Measurements from ENCODE around the gene TFCP2L1. TPM values are rescaled to one million over a fixed set of nuclear protein-coding genes. Genes with fewer than 3 reads are reported as not detected.

TFCP2L1 gene
- total RNA-seq, 1 donor from 2014 or later = not detected

DNA sequence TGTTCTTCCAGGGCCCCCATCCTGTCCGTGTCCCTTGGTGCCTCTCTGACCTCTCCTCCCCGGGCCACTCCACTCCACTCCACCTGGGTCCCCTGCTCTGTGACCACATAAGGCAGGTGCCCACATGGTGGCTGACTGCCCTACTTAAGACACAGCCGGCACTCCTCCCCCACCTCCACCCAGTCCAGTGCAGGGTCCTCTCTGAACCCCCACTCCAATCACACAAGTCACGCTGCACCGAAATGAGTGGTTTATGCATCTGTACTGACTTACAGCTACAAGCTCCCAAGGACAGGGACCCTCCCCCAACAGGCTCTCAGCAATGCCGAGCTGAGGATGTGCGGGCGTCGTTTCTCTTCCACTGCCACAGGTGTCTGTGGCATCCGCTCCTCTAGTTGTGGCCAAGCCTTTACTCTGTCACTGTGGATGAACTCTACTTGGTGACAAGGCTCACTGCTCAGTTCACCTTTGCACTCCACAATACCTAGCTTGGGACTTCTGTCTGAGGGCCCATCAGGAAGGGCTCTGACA lies 48.3 kb downstream of the TFCP2L1 start:
- TF ChIP-seq, protein P1, sequence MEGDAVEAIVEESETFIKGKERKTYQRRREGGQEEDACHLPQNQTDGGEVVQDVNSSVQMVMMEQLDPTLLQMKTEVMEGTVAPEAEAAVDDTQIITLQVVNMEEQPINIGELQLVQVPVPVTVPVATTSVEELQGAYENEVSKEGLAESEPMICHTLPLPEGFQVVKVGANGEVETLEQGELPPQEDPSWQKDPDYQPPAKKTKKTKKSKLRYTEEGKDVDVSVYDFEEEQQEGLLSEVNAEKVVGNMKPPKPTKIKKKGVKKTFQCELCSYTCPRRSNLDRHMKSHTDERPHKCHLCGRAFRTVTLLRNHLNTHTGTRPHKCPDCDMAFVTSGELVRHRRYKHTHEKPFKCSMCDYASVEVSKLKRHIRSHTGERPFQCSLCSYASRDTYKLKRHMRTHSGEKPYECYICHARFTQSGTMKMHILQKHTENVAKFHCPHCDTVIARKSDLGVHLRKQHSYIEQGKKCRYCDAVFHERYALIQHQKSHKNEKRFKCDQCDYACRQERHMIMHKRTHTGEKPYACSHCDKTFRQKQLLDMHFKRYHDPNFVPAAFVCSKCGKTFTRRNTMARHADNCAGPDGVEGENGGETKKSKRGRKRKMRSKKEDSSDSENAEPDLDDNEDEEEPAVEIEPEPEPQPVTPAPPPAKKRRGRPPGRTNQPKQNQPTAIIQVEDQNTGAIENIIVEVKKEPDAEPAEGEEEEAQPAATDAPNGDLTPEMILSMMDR (conservative IDR thresholded peaks at IDR 0.05) = no peak
- no peaks in the 10 kb centered on the region for H3K4me1 Mint-ChIP-seq
- H3K9me3 Mint-ChIP-seq = no peaks in the 10 kb centered on the region
- no peaks in the 10 kb centered on the region for H3K36me3 Mint-ChIP-seq (ENCODE audit: low read depth)
- H3K27ac Mint-ChIP-seq (ENCODE audit: unreplicated experiment) = no peak overlapping the region
- H3K27me3 Mint-ChIP-seq (ENCODE audit: low read depth) = no peaks in the 10 kb centered on the region
- DNase-seq (ENCODE audit: low read depth, low spot score) = no peak
- H3K4me3 Mint-ChIP-seq = no peak overlapping the region

DNA sequence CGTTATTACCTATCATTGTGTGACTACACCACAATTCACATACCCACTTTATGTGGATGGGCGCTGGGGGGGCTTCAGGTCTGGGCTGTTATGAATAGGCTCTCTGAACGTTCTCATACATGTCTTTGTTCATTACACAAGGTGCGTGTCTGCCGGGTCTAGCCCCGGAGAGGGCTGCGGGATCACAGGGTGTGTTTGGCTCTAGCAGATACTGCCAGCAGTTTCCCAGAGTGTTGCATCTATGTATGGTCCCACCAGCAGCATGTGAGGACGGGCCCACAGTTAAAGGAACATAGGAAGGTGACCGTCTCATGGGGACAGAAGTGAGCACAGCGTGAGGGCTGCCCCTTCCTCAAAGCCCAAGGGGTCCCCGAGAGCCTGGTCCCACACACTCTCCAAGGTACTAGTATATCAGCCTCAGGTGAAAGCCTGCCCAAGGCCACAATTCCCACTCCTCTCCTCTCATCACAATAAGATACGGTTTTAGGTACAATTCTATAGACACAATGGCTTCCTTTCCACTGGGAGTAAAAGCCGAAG lies 48.8 kb downstream of the TFCP2L1 start:
- H3K27ac Mint-ChIP-seq (ENCODE audit: unreplicated experiment) = peak overlapping the region; percentile 10
- H3K4me3 Mint-ChIP-seq = no peak overlapping the region
- no peaks in the 10 kb centered on the region for H3K4me1 Mint-ChIP-seq
- no peaks in the 10 kb centered on the region for H3K36me3 Mint-ChIP-seq (ENCODE audit: low read depth)
- H3K9me3 Mint-ChIP-seq = no peaks in the 10 kb centered on the region
- no peaks in the 10 kb centered on the region for H3K27me3 Mint-ChIP-seq (ENCODE audit: low read depth)
- DNase-seq (ENCODE audit: low read depth, low spot score) = no peak
- TF ChIP-seq, protein P1 (conservative IDR thresholded peaks at IDR 0.05) = no peak

DNA sequence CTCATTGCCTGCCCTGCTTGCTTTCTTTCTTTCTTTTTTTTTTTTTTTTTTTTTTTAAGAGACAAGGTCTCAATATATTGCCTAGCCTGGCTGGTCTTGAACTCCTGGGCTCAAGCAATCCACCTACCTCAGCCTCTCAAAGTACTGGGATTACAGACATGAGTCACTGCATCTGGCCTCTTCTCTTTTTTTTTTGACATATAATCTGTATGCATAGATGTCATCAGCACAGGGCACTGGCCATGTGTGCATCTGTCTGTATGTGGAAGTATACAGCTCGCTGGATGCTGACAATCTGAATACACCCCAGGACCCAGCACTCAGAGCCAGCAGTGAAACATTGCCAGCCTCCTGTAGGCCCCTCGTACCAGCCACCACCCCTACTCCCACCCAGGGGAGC lies 49.5 kb downstream of the TFCP2L1 start:
- Mint-ChIP-seq H3K4me3 (no peak overlapping the region), H3K4me1 (no peaks in the 10 kb centered on the region), H3K27ac (ENCODE audit: unreplicated experiment) (no peak overlapping the region), H3K36me3 (ENCODE audit: low read depth) (no peaks in the 10 kb centered on the region), H3K9me3 (no peaks in the 10 kb centered on the region), H3K27me3 (ENCODE audit: low read depth) (no peaks in the 10 kb centered on the region)
- DNase-seq (ENCODE audit: low read depth, low spot score) = no peak
- TF ChIP-seq, protein P1 (conservative IDR thresholded peaks at IDR 0.05) = no peak

DNA sequence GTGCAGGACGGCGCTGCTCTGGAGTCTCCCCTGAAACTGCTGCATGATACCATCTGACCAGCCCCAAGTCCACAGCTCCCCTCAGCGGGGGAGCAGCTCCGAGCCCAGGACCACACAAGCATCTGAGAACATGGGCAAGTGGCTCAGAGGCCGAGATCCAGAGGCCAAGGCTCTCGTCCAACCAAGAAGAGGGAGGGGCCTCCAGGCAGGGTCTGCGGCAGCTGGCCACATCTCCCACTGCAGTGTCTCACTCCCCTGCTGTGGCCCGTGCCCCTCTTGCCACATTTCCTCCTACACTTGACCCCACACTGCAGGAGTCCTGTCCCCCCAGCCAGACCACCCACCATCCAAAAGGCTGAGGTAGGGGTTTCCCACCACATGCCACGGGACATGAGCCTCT lies 50.2 kb downstream of the TFCP2L1 start:
- H3K9me3 Mint-ChIP-seq = no peaks in the 10 kb centered on the region
- no peaks in the 10 kb centered on the region for H3K27me3 Mint-ChIP-seq (ENCODE audit: low read depth)
- TF ChIP-seq, protein P1 (conservative IDR thresholded peaks at IDR 0.05) = no peak
- no peaks in the 10 kb centered on the region for H3K4me1 Mint-ChIP-seq
- no peaks in the 10 kb centered on the region for H3K36me3 Mint-ChIP-seq (ENCODE audit: low read depth)
- H3K4me3 Mint-ChIP-seq = no peak overlapping the region
- no peak for DNase-seq (ENCODE audit: low read depth, low spot score)
- H3K27ac Mint-ChIP-seq (ENCODE audit: unreplicated experiment) = no peak overlapping the region

DNA sequence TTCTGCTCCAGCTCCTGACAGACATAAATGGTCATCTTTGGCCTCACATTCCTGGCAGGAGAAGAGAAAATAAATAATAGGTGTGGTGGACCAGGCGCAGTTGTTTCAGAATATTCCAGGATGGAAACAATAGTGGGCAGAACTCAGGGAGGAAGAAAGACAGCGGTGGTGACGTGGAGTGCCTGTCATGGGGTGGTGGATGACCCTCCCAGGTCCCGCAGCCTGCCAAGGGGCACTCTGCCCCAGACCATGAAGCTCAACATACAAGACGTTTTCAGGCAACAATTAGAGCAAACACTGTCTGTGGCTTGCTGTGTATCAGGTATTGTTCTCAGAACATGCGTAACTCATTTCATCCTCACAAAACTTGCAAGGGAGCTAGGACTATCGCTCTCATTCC lies 50.9 kb downstream of the TFCP2L1 start:
- no peaks in the 10 kb centered on the region for H3K27me3 Mint-ChIP-seq (ENCODE audit: low read depth)

More for the DNA sequence above, 50.9 kb downstream of the TFCP2L1 start:
- no peak overlapping the region for H3K4me3 Mint-ChIP-seq
- H3K4me1 Mint-ChIP-seq = no peaks in the 10 kb centered on the region
- no peak overlapping the region for H3K27ac Mint-ChIP-seq (ENCODE audit: unreplicated experiment)
- DNase-seq (ENCODE audit: low read depth, low spot score) = no peak
- TF ChIP-seq, protein P1 (conservative IDR thresholded peaks at IDR 0.05) = no peak
- no peaks in the 10 kb centered on the region for H3K9me3 Mint-ChIP-seq
- H3K36me3 Mint-ChIP-seq (ENCODE audit: low read depth) = no peaks in the 10 kb centered on the region
